ENCODE data around the gene SLC50A1.
A peak's percentile ranks its signal among the peaks of the same experiment; 100 is the strongest.

The SLC50A1 gene

GRCh38 chr1:155185783-155186066 is 50.1 kb downstream of the SLC50A1 start:
- no peak for DNase-seq

- DNase-seq, result peak; percentile 83
These were observed 50.6 kb downstream of the SLC50A1 start for GRCh38 chr1:155186067-155186793.

GRCh38 chr1:155186794-155187455 is 51.3 kb downstream of the SLC50A1 start:
- DNase-seq, result peak; percentile 83

GRCh38 chr1:155187456-155187891 is 51.8 kb downstream of the SLC50A1 start:
- no peak for DNase-seq

GRCh38 chr1:155188268-155188667 is 52.6 kb downstream of the SLC50A1 start:
- DNase-seq, result no peak
